Measurements from ENCODE around the gene DENND1A. TPM values are rescaled to one million over a fixed set of nuclear protein-coding genes. Genes with fewer than 3 reads are reported as not detected.
A peak's percentile ranks its signal among the peaks of the same experiment; 100 is the strongest.
"Not testable (repeated sequence)": the region's sequence is repeated elsewhere in the genome, so short reads cannot be mapped to it uniquely, and the experiment has no call there.

Gene DENND1A
- total and polyA plus RNA-seq, 2 experiments from 2014 or later = 13.1 to 28.7 TPM

DNA sequence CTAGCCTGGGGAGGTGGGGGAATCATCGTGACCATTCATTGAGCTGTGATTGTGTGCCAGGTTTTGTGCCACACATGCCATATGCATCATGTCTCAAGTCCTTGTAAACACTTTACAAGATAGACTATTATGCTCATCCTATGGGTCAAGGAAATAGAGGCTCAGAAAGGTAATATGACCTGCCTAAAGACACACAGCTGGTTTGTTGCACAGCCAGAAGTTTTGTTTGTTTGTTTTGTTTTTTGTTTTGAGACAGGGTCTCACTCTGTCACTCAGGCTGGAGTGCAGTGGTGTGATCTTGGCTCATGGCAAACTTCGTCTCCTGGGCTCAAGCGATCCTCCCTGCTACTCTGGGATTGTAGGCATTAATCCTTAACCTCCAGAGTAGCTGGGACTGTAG, 595.3 kb downstream of the DENND1A start (continued):
- TF ChIP-seq, protein P1, sequence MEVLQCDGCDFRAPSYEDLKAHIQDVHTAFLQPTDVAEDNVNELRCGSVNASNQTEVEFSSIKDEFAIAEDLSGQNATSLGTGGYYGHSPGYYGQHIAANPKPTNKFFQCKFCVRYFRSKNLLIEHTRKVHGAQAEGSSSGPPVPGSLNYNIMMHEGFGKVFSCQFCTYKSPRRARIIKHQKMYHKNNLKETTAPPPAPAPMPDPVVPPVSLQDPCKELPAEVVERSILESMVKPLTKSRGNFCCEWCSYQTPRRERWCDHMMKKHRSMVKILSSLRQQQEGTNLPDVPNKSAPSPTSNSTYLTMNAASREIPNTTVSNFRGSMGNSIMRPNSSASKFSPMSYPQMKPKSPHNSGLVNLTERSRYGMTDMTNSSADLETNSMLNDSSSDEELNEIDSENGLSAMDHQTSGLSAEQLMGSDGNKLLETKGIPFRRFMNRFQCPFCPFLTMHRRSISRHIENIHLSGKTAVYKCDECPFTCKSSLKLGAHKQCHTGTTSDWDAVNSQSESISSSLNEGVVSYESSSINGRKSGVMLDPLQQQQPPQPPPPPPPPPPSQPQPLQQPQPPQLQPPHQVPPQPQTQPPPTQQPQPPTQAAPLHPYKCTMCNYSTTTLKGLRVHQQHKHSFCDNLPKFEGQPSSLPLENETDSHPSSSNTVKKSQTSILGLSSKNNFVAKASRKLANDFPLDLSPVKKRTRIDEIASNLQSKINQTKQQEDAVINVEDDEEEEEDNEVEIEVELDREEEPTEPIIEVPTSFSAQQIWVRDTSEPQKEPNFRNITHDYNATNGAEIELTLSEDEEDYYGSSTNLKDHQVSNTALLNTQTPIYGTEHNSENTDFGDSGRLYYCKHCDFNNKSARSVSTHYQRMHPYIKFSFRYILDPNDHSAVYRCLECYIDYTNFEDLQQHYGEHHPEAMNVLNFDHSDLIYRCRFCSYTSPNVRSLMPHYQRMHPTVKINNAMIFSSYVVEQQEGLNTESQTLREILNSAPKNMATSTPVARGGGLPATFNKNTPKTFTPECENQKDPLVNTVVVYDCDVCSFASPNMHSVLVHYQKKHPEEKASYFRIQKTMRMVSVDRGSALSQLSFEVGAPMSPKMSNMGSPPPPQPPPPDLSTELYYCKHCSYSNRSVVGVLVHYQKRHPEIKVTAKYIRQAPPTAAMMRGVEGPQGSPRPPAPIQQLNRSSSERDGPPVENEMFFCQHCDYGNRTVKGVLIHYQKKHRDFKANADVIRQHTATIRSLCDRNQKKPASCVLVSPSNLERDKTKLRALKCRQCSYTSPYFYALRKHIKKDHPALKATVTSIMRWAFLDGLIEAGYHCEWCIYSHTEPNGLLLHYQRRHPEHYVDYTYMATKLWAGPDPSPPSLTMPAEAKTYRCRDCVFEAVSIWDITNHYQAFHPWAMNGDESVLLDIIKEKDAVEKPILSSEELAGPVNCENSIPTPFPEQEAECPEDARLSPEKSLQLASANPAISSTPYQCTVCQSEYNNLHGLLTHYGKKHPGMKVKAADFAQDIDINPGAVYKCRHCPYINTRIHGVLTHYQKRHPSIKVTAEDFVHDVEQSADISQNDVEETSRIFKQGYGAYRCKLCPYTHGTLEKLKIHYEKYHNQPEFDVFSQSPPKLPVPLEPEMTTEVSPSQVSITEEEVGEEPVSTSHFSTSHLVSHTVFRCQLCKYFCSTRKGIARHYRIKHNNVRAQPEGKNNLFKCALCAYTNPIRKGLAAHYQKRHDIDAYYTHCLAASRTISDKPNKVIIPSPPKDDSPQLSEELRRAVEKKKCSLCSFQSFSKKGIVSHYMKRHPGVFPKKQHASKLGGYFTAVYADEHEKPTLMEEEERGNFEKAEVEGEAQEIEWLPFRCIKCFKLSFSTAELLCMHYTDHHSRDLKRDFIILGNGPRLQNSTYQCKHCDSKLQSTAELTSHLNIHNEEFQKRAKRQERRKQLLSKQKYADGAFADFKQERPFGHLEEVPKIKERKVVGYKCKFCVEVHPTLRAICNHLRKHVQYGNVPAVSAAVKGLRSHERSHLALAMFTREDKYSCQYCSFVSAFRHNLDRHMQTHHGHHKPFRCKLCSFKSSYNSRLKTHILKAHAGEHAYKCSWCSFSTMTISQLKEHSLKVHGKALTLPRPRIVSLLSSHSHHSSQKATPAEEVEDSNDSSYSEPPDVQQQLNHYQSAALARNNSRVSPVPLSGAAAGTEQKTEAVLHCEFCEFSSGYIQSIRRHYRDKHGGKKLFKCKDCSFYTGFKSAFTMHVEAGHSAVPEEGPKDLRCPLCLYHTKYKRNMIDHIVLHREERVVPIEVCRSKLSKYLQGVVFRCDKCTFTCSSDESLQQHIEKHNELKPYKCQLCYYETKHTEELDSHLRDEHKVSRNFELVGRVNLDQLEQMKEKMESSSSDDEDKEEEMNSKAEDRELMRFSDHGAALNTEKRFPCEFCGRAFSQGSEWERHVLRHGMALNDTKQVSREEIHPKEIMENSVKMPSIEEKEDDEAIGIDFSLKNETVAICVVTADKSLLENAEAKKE (CRISPR knock-in tag; IDR thresholded peaks at IDR 0.05) = no peak
- TF ChIP-seq POLR2AphosphoS5 (IDR thresholded peaks at IDR 0.05; ENCODE audit: low read depth) (no peak), STAT1 (IDR thresholded peaks at IDR 0.05; ENCODE audit: unreplicated experiment) (no peak), EZH2 (IDR thresholded peaks at IDR 0.05; ENCODE audit: low read depth, unreplicated experiment) (no peak), ZNF114 (CRISPR knock-in tag; IDR thresholded peaks at IDR 0.05) (no peak), NANOG (IDR thresholded peaks at IDR 0.05; ENCODE audit: borderline replicate concordance) (no peak), EZH2phosphoT487 (IDR thresholded peaks at IDR 0.05; ENCODE audit: unreplicated experiment) (no peak)
- TF ChIP-seq, protein P2, sequence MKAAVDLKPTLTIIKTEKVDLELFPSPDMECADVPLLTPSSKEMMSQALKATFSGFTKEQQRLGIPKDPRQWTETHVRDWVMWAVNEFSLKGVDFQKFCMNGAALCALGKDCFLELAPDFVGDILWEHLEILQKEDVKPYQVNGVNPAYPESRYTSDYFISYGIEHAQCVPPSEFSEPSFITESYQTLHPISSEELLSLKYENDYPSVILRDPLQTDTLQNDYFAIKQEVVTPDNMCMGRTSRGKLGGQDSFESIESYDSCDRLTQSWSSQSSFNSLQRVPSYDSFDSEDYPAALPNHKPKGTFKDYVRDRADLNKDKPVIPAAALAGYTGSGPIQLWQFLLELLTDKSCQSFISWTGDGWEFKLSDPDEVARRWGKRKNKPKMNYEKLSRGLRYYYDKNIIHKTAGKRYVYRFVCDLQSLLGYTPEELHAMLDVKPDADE (IDR thresholded peaks at IDR 0.05) = no peak

DNA sequence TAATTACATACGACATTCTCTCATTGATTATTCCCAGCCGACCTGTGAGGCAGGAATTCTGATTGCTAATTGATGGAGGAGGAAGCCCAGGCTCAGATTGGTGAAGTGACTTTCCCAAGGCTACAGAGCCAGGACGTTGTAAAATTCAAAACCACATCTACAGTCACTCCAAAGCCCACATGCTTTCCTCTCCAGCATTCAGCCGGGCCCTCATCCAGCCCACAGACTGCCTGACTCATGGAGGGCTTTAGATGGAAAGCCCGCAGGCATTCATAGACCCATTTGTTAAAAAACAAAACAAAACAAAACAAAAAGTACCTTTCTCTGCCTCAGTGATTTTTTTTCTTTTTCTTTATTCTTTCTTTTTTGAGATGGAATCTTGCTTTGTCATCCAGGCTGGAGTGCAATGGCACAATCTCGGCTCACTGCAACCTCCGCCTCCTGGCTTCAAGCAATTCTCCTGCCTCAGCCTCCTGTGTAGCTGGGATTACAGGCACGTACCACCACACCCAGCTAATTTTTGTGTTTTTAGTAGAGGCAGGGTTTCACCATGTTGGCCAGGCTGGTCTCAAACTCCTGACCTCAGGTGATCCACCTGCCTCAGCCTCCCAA, 596.8 kb downstream of the DENND1A start:
- peaks cover 16% of the 10 kb centered on the region for H3K4me1 Mint-ChIP-seq
- H3K27ac ChIP-seq (ENCODE audit: low read depth); H3K4me2 ChIP-seq; H3K9me3 Mint-ChIP-seq; H3F3A ChIP-seq (replicated peaks; ENCODE audit: low read depth); H3K4me3 Mint-ChIP-seq; H3K36me3 Mint-ChIP-seq (ENCODE audit: low read depth); H3K27me3 ChIP-seq (ENCODE audit: insufficient read depth); H4K20me1 ChIP-seq (replicated peaks; ENCODE audit: insufficient read depth); H2AFZ ChIP-seq; DNase-seq (ENCODE audit: low spot score); H3K27me3 Mint-ChIP-seq (ENCODE audit: insufficient read depth, low read depth, poor library complexity); ATAC-seq; H3K4me3 ChIP-seq; H3K36me3 ChIP-seq (ENCODE audit: insufficient read depth); H3K9me2 ChIP-seq (ENCODE audit: insufficient read depth); H3K79me2 ChIP-seq (replicated peaks; ENCODE audit: insufficient read depth): not testable (repeated sequence)
- H3K27ac Mint-ChIP-seq = peak overlapping the region; percentile 69; the same call in 1 of the 2 replicates
- H3K4me1 ChIP-seq (ENCODE audit: insufficient read depth) = peaks cover 15% of the 10 kb centered on the region; the same call in 1 of the 2 replicates
